ENCODE results near the gene TNFAIP8.

Gene TNFAIP8

DNA sequence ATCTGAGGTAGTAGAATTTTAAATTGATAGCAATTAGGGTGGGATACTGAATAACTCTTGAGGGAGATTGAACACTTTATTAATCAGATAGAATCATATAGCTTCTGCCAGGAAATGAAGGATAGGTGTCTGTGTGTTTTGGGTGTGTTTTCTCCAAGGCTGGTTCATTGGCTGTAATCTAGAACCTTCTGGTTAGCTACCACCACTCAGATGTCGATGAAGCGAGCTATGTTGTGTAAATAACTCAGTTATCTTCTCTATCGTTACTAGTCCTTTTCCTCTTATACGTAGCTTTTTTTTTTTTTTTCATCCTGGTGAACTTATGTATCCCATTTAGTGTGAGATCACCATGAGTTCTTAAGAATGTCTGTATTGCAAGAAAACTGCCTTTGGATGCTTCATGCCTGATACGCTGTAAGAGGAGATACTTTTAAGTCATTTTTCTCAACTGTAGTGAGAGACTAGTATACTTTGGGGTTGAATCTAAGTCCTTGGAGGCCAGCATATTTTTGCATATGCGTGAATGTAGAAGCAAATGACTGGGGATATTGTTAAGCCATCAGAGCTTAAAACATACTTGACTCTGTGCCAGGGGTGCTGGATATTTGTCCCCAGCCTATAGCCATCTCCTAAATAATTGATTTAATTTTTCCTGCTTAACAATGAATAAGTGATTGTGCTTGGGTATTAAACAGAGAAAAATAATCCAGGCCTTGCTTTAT is 2.1 kb downstream of the TNFAIP8 start:
- DNase-seq (ENCODE audit: low read depth), result no peak
- no peak overlapping the region for H3K4me3 ChIP-seq (ENCODE audit: low read depth, low read length)
- in situ Hi-C loops (cut with HindIII; ENCODE audit: low sequenced_read_pairs), result no loop called here
- TF ChIP-seq CTCF (IDR thresholded peaks at IDR 0.05; ENCODE audit: low read depth, low read length, missing control alignments), result no peak

GRCh38 chr5:119358530-119358900 is 2.7 kb downstream of the TNFAIP8 start:
- in situ Hi-C loops (cut with HindIII; ENCODE audit: low sequenced_read_pairs), result no loop called here
- no peak for TF ChIP-seq CTCF (IDR thresholded peaks at IDR 0.05; ENCODE audit: low read depth, low read length, missing control alignments)
- H3K4me3 ChIP-seq (ENCODE audit: low read depth, low read length), result no peak overlapping the region
- DNase-seq (ENCODE audit: low read depth), result no peak

- no peak overlapping the region for H3K4me3 ChIP-seq (ENCODE audit: low read depth, low read length)
- in situ Hi-C loops (cut with HindIII; ENCODE audit: low sequenced_read_pairs), result no loop called here
- DNase-seq (ENCODE audit: low read depth), result no peak
- no peak for TF ChIP-seq CTCF (IDR thresholded peaks at IDR 0.05; ENCODE audit: low read depth, low read length, missing control alignments)
Observed at GRCh38 chr5:119358901-119359603, 3.2 kb downstream of the TNFAIP8 start.

GRCh38 chr5:119359737-119360413 is 4.1 kb downstream of the TNFAIP8 start:
- H3K4me3 ChIP-seq (ENCODE audit: low read depth, low read length), result no peak overlapping the region
- TF ChIP-seq CTCF (IDR thresholded peaks at IDR 0.05; ENCODE audit: low read depth, low read length, missing control alignments), result no peak
- no peak for DNase-seq (ENCODE audit: low read depth)
- in situ Hi-C loops (cut with HindIII; ENCODE audit: low sequenced_read_pairs), result no loop called here

- no peak overlapping the region for H3K4me3 ChIP-seq (ENCODE audit: low read depth, low read length)
- TF ChIP-seq CTCF (IDR thresholded peaks at IDR 0.05; ENCODE audit: low read depth, low read length, missing control alignments), result no peak
- in situ Hi-C loops (cut with HindIII; ENCODE audit: low sequenced_read_pairs), result no loop called here
- no peak for DNase-seq (ENCODE audit: low read depth)
Observed at GRCh38 chr5:119360905-119361593, 5.2 kb downstream of the TNFAIP8 start.

- TF ChIP-seq CTCF (IDR thresholded peaks at IDR 0.05; ENCODE audit: low read depth, low read length, missing control alignments), result no peak
- in situ Hi-C loops (cut with HindIII; ENCODE audit: low sequenced_read_pairs), result no loop called here
- H3K4me3 ChIP-seq (ENCODE audit: low read depth, low read length), result no peak overlapping the region
- DNase-seq (ENCODE audit: low read depth), result no peak
Observed at GRCh38 chr5:119361594-119362125, 5.8 kb downstream of the TNFAIP8 start.

All from astrocyte of the cerebellum (primary cell).